NCI-H1092 (cell line): Measurements from ENCODE around the gene DCAKD.
A peak's percentile ranks its signal among the peaks of the same experiment; 100 is the strongest.

Experiments
- DNase-seq: peaks from one replicate; lab custom pipeline; 2025; lab: John Stamatoyannopoulos, UW

DCAKD gene

GRCh38 chr17:45030733-45031132 lies 20.7 kb downstream of the DCAKD start:
- no peak for DNase-seq

- DNase-seq: no peak
These were observed 21.5 kb downstream of the DCAKD start for GRCh38 chr17:45029758-45030423.

- DNase-seq: no peak
These were observed 22.3 kb downstream of the DCAKD start for GRCh38 chr17:45029096-45029495.

GRCh38 chr17:45022655-45023339 lies 28.6 kb downstream of the DCAKD start:
- DNase-seq: no peak

- DNase-seq: no peak
These were observed 29.2 kb downstream of the DCAKD start for GRCh38 chr17:45022288-45022648.

GRCh38 chr17:45021607-45022287 lies 29.7 kb downstream of the DCAKD start:
- DNase-seq: no peak

- DNase-seq: no peak
These were observed 30.9 kb downstream of the DCAKD start for GRCh38 chr17:45020354-45021138.

GRCh38 chr17:45018848-45019711 lies 32.4 kb downstream of the DCAKD start:
- DNase-seq: peak; percentile 33

GRCh38 chr17:45018514-45018847 lies 33.0 kb downstream of the DCAKD start:
- DNase-seq: no peak

- no peak for DNase-seq
These were observed 34.6 kb downstream of the DCAKD start for GRCh38 chr17:45016823-45017222.

GRCh38 chr17:45016237-45016636 lies 35.2 kb downstream of the DCAKD start:
- DNase-seq: no peak

- DNase-seq: peak; percentile 88
These were observed 38.1 kb downstream of the DCAKD start for GRCh38 chr17:45013021-45013997.

- no peak for DNase-seq
These were observed 39.7 kb downstream of the DCAKD start for GRCh38 chr17:45011767-45012166.

- peak; percentile 23 for DNase-seq
These were observed 41.6 kb downstream of the DCAKD start for GRCh38 chr17:45009676-45010467.

GRCh38 chr17:45008216-45008615 lies 43.2 kb downstream of the DCAKD start:
- no peak for DNase-seq

- DNase-seq: no peak
These were observed 44.4 kb downstream of the DCAKD start for GRCh38 chr17:45006927-45007461.

GRCh38 chr17:45005700-45006099 lies 45.7 kb downstream of the DCAKD start:
- DNase-seq: no peak

GRCh38 chr17:45004388-45004787 lies 47.0 kb downstream of the DCAKD start:
- no peak for DNase-seq

- DNase-seq: no peak
These were observed 47.6 kb downstream of the DCAKD start for GRCh38 chr17:45003877-45004276.
